Activated naive CD4-positive, alpha-beta T cell treated with anti-CD3 and anti-CD28 coated beads, Interleukin-2, amount 50 U/mL, for 24 hours (primary cell): ENCODE data around the gene MAPKBP1.
A peak's percentile ranks its signal among the peaks of the same experiment; 100 is the strongest.
"Not testable (repeated sequence)": the region's sequence is repeated elsewhere in the genome, so short reads cannot be mapped to it uniquely, and the experiment has no call there.

Experiments used
- H3K27ac Mint-ChIP-seq: one replicate; pipeline ENCODE4 v1.8.0; 2021; ENCODE audit warnings: mild to moderate bottlenecking, mixed read lengths
- H3K27me3 Mint-ChIP-seq: one replicate; pipeline ENCODE4 v1.8.0; 2021; ENCODE audit warnings: mixed read lengths
- H3K36me3 Mint-ChIP-seq: one replicate; pipeline ENCODE4 v1.8.0; 2021; ENCODE audit warnings: mixed read lengths
- H3K4me1 Mint-ChIP-seq: one replicate; pipeline ENCODE4 v1.8.0; 2021; ENCODE audit warnings: mixed read lengths
- H3K4me3 Mint-ChIP-seq: one replicate; pipeline ENCODE4 v1.8.0; 2021; ENCODE audit warnings: mild to moderate bottlenecking, mixed read lengths
- H3K9me3 Mint-ChIP-seq: one replicate; pipeline ENCODE4 v1.8.0; 2021; ENCODE audit warnings: mixed read lengths

Gene MAPKBP1

GRCh38 chr15:41827290-41827879 lies 53.1 kb downstream of the MAPKBP1 start:
- peaks cover 30% of the 10 kb centered on the region for H3K4me1 Mint-ChIP-seq
- no peaks in the 10 kb centered on the region for H3K9me3 Mint-ChIP-seq
- no peaks in the 10 kb centered on the region for H3K27me3 Mint-ChIP-seq
- H3K27ac Mint-ChIP-seq: peak overlapping the region; percentile 83
- H3K36me3 Mint-ChIP-seq: no peaks in the 10 kb centered on the region
- H3K4me3 Mint-ChIP-seq: peak overlapping the region; percentile 97

- Mint-ChIP-seq H3K9me3 (no peaks in the 10 kb centered on the region), H3K27me3 (no peaks in the 10 kb centered on the region), H3K4me3 (peak within 1 kb of the TSS; percentile 97), H3K27ac (peak within 1 kb of the TSS; percentile 95), H3K4me1 (peaks cover 37% of the 10 kb centered on the region), H3K36me3 (no peaks in the 10 kb centered on the region)
Measured at GRCh38 chr15:41827880-41828806, 53.9 kb downstream of the MAPKBP1 start, which contains the start of gene JMJD7. Gene JMJD7 (plus strand): TSS chr15:41828092. CDS start chr15:41828125, 33 bp downstream.

DNA sequence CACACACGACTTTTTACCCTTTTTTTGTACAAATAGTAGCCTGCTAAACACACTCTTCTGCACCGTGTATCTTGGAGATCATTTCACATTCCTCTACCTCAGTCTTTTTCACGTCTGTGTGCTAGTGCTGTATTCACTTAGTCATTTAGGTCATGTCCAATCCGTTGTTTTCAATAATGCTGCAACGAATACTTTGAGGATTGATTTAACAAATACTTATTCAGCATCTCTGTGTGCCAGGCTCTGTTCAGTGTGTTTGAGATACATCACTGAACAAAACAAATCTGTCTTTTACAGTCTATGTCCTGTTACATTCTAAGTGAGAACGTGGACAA lies 54.5 kb downstream of the MAPKBP1 start:
- H3K27ac Mint-ChIP-seq: peak overlapping the region; percentile 95
- H3K27me3 Mint-ChIP-seq: no peaks in the 10 kb centered on the region
- peak overlapping the region; percentile 97 for H3K4me3 Mint-ChIP-seq
- peaks cover 1% of the 10 kb centered on the region for H3K36me3 Mint-ChIP-seq
- no peaks in the 10 kb centered on the region for H3K9me3 Mint-ChIP-seq
- peaks cover 43% of the 10 kb centered on the region for H3K4me1 Mint-ChIP-seq

DNA sequence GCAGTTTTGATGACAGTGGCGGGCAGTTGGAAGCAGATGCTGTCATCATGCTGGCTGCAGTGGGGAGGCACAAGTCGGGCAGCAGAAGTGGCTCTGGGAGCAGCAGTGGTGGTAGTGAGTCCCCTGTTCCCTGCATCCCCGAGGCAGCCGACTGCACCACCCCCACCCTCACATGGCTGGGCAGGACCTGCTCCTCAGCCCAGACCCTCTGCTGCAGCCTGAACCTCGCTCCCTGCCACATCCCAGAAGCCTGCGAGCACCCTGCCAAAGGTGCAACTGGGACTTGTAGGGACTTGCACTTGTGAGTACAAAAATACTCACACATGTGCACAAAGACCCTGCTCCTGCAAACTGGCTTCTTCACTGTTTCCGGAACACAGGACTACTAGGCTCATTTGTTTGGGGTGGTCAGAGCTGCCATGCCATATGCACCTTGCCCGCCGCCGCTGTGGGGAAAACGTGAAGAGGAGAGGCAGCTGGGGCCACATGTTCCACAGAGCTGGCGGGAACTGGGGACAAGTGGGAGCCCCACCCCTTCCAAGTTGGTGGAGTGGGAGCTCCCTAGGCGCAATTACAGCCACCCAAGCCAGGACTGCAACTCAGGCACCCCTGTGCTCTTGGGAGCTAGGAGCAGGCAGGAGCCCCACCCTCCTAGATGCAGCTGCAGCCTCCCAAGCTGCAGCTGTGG lies 55.8 kb downstream of the MAPKBP1 start:
- Mint-ChIP-seq H3K36me3 (peaks cover 1% of the 10 kb centered on the region), H3K4me3 (peak overlapping the region; percentile 4), H3K27me3 (no peaks in the 10 kb centered on the region), H3K9me3 (no peaks in the 10 kb centered on the region), H3K4me1 (peaks cover 51% of the 10 kb centered on the region), H3K27ac (no peak overlapping the region)

DNA sequence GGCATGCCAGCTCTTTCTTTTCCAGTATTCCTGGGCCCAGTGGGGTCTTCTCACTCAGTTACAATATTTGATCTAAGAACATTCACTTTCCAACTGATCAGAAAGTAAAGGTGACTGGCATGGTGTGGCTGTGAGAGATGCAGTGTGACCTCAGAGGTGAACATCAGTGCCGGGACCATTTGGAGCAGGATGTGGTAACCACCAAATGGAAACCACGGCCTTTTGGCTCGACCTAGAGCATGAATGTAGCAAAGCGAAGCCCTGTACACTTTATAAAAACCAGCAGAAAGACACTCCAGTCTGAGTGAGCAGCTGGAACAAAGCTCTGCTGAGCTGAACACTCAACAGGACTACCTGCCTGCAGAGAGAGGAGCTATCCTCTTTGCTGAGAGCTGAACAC lies 57.0 kb downstream of the MAPKBP1 start:
- H3K36me3 Mint-ChIP-seq, H3K27me3 Mint-ChIP-seq, H3K4me3 Mint-ChIP-seq, H3K9me3 Mint-ChIP-seq: not testable (repeated sequence)
- Mint-ChIP-seq H3K27ac (peak overlapping the region; percentile 57), H3K4me1 (peaks cover 51% of the 10 kb centered on the region)

- Mint-ChIP-seq H3K27ac (no peak overlapping the region), H3K4me1 (peaks cover 46% of the 10 kb centered on the region), H3K9me3 (no peaks in the 10 kb centered on the region), H3K36me3 (peaks cover 4% of the 10 kb centered on the region), H3K27me3 (no peaks in the 10 kb centered on the region), H3K4me3 (no peak overlapping the region)
Measured at GRCh38 chr15:41832208-41832607, 57.9 kb downstream of the MAPKBP1 start.

- no peaks in the 10 kb centered on the region for H3K27me3 Mint-ChIP-seq
- no peaks in the 10 kb centered on the region for H3K9me3 Mint-ChIP-seq
- no peak overlapping the region for H3K27ac Mint-ChIP-seq
- H3K36me3 Mint-ChIP-seq: peaks cover 5% of the 10 kb centered on the region
- H3K4me1 Mint-ChIP-seq: peaks cover 46% of the 10 kb centered on the region
- no peak overlapping the region for H3K4me3 Mint-ChIP-seq
Measured at GRCh38 chr15:41832875-41833274, 58.6 kb downstream of the MAPKBP1 start.

DNA sequence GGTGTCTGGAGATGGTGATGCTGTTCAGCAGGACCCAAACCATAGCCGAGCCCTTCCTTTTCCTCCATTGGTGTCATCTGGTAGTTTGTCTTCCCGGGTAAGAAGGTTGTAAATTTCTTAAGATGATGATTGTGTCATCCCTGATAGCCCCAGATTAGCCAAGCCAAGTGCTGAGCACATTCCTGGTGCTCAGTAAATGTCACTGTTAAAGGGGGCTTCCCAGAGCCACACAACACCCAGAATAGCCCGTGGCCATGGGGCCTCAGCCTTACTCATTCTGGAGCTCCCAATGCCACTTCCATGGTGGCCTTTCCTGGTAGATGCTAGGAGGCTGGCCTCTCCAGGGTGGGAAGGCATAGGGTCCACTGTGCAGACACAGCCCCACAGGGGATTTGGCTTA lies 59.8 kb downstream of the MAPKBP1 start:
- Mint-ChIP-seq H3K4me3 (no peak overlapping the region), H3K9me3 (no peaks in the 10 kb centered on the region), H3K36me3 (peaks cover 5% of the 10 kb centered on the region), H3K27me3 (no peaks in the 10 kb centered on the region), H3K4me1 (peaks cover 39% of the 10 kb centered on the region), H3K27ac (no peak overlapping the region)

DNA sequence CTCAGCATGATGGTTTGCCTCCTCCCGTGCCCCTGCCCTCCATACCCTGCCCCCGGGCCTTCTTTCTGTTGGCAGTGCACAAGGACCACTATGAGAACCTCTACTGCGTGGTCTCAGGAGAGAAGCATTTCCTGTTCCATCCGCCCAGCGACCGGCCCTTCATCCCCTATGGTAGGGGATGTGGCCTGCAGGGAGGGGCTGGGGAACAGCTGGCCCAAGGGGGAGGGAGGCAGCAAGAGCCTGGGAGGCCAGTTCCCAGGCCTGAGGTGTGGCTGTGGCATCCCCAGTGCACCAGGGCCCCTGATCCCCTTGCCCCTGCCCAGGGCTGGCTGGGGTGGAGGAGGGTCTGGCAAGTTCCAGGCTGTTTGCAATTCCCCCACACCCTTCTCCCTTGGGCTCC lies 61.8 kb downstream of the MAPKBP1 start:
- no peaks in the 10 kb centered on the region for H3K27me3 Mint-ChIP-seq
- peaks cover 33% of the 10 kb centered on the region for H3K4me1 Mint-ChIP-seq
- no peak overlapping the region for H3K27ac Mint-ChIP-seq
- H3K4me3 Mint-ChIP-seq: no peak overlapping the region
- peaks cover 5% of the 10 kb centered on the region for H3K36me3 Mint-ChIP-seq
- no peaks in the 10 kb centered on the region for H3K9me3 Mint-ChIP-seq

DNA sequence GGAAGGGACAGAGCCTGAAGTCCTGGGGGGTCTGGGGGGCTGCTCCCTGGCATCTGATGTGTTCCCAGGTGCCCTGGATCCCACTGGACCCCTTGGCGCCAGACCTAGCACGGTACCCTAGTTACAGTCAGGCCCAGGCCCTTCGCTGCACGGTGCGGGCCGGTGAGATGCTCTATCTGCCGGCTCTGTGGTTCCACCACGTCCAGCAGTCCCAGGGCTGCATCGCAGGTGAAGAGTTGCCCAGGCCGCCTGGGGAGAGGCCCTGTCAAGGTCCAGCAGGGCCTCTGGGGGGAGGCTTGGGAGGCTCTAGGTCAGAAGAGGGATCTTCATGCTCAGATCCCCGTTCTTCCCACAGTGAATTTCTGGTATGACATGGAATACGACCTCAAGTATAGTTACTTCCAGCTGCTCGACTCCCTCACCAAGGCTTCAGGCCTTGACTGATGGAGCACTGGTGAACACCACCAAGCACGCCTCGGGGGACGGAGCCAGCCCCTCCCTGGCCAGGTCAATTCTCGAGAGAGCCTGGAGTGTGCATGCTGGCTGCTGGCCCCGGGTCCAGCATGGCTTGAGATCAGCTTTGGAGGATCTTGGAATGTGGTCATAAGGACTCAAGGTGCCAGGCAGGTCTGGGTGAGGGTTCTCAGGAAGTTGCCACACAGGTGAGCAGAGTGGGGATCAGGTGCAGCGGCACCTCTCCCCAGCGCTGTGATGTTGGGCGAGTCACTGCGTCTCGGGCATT lies 62.6 kb downstream of the MAPKBP1 start:
- Mint-ChIP-seq H3K36me3 (peaks cover 5% of the 10 kb centered on the region), H3K27ac (no peak overlapping the region), H3K27me3 (no peaks in the 10 kb centered on the region), H3K9me3 (no peaks in the 10 kb centered on the region), H3K4me3 (no peak overlapping the region), H3K4me1 (peaks cover 25% of the 10 kb centered on the region)

GRCh38 chr15:41838400-41838897 lies 64.2 kb downstream of the MAPKBP1 start, which contains the start of gene PLA2G4B:
Gene PLA2G4B (plus strand): TSS chr15:41838847. CDS start chr15:41838914, 67 bp downstream.
- Mint-ChIP-seq H3K36me3 (peaks cover 5% of the 10 kb centered on the region), H3K9me3 (no peaks in the 10 kb centered on the region), H3K27ac (no peak within 1 kb of the TSS), H3K27me3 (no peaks in the 10 kb centered on the region), H3K4me1 (peaks cover 12% of the 10 kb centered on the region), H3K4me3 (no peak within 1 kb of the TSS)

DNA sequence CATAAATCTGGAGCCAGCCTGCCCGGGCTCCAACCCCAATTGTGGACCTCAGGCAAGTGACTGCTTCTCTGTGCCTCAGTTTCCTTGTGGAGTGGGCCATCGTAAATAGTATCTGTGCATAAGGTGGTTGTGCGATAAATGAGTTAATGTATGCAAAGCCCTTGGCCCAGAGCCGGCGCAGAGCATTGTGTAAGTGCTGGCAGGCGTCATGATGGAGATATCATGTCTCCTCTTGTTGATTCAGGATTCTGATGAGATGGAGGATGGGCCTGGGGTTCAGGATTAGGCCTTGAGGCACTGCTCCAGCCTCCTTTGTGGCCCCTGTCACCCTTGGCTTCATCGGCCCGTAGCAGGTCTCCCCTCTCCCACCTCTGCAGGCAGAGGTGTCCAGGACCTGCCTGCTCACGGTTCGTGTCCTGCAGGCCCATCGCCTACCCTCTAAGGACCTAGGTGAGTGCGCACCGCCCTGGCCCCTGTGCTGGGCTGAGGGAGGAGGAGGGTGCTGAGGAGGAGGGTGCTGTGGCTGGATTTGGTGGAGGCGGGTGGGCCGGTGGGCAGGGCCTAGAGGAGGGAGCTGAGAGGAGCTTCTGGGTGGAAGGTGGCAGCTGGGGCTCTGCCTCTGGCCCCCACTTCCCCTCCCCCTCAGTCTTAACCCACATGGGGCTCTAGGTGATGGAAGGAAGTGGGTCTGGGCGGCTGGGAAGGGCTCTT lies 65.7 kb downstream of the MAPKBP1 start:
- H3K27me3 Mint-ChIP-seq: no peaks in the 10 kb centered on the region
- H3K36me3 Mint-ChIP-seq: peaks cover 4% of the 10 kb centered on the region
- H3K27ac Mint-ChIP-seq: no peak overlapping the region
- no peaks in the 10 kb centered on the region for H3K9me3 Mint-ChIP-seq
- H3K4me3 Mint-ChIP-seq: no peak overlapping the region
- H3K4me1 Mint-ChIP-seq: no peaks in the 10 kb centered on the region

GRCh38 chr15:41840673-41841072 lies 66.4 kb downstream of the MAPKBP1 start:
- H3K4me3 Mint-ChIP-seq: no peak overlapping the region
- no peaks in the 10 kb centered on the region for H3K4me1 Mint-ChIP-seq
- no peaks in the 10 kb centered on the region for H3K9me3 Mint-ChIP-seq
- no peak overlapping the region for H3K27ac Mint-ChIP-seq
- no peaks in the 10 kb centered on the region for H3K27me3 Mint-ChIP-seq
- peaks cover 4% of the 10 kb centered on the region for H3K36me3 Mint-ChIP-seq

- H3K27ac Mint-ChIP-seq: no peak overlapping the region
Measured at GRCh38 chr15:41841131-41841530, 66.8 kb downstream of the MAPKBP1 start.

GRCh38 chr15:41842229-41842628 lies 67.9 kb downstream of the MAPKBP1 start:
- Mint-ChIP-seq H3K36me3 (peaks cover under 1% of the 10 kb centered on the region), H3K27me3 (no peaks in the 10 kb centered on the region), H3K9me3 (no peaks in the 10 kb centered on the region), H3K4me3 (no peak overlapping the region), H3K27ac (no peak overlapping the region), H3K4me1 (no peaks in the 10 kb centered on the region)

More at GRCh38 chr15:41841131-41841530, 66.8 kb downstream of the MAPKBP1 start:
- Mint-ChIP-seq H3K4me3 (no peak overlapping the region), H3K27me3 (no peaks in the 10 kb centered on the region), H3K4me1 (no peaks in the 10 kb centered on the region), H3K9me3 (no peaks in the 10 kb centered on the region), H3K36me3 (peaks cover 4% of the 10 kb centered on the region)
